Mucosa of gallbladder (tissue), 1 donor: Measurements from ENCODE around the gene NTN1. TPM values are rescaled to one million over a fixed set of nuclear protein-coding genes. Genes with fewer than 3 reads are reported as not detected.

ENCODE experiments used
- DNase-seq: peaks from one replicate; pipeline ENCODE4 v3.0.0-alpha.2; 2020; ENCODE audit warnings: low spot score
- total RNA-seq: library from RNA; stranded (reverse); gene quantifications from one replicate; pipeline ENCODE4 v1.2.1, GENCODE V29; 2021
- donor health status: DM: no; HTN: no; CAD: no.

The NTN1 gene
- total RNA-seq, 1 donor from 2014 or later, result 33.1 TPM

- no peak for DNase-seq
Observed at GRCh38 chr17:9272501-9273200, 251.3 kb downstream of the NTN1 start.

DNA sequence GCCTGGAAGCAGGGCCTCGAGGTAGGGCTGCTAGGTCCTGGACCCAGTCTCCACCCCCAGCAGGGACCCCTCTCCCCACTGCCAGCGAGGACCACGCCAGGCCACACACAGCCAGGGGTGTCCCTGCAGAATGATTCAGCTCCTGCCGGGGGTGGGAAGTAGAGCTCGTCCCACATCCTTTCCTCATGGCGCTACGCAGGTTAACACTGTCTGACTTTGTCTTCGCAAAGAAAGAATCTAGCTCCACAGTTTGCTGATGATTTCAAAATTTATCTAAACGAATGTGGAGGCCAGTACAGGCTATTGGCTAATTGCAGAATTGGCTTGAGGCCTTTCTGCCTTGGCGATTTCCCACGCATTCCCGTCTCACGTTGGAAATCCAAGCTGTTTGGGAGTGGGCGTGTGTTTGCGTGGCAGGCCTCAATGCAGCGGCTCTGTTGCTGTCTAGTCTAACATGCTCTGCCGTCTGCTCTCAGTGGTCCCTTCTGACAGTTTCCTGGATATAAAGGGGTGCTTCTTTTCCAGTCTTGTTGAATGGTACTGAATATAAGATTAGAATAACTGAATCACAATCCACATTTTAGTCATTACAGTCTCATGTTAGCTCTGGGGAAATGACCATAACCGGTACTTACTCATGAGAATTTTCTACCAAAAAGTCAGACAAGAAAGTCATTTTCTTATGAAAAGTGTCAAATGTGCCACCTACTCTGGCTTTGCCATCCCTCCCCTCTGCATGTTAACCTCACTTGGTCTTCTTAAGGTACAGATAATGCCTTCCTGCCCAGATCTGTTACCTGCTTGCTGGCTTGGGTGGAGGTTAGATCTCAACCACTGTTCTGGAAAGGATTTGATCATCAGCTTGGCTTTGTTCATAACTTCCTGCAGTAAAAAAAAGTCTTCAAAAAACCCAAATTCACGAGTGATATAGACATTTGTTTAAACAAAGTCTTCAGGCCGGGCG, 252.4 kb downstream of the NTN1 start:
- DNase-seq, result peak; percentile 31

DNA sequence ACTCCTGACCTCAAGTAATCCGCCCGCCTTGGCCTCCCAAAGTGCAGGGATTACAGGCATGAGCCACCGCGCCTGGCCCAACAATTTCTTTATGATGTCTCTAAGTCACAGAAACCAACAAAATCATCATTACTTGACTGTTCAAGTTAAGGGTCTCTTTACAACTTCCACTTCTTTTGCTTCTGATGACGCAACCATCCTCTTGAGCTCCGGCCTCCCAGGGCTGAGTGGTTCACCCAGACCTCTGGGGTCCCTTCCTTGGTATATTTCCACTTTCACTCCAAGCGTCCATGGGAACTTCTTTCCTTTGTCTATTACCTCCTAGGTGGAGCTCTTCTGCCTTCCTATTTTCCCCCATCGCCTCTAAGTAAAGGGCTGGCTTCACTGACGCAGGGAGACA, 253.7 kb downstream of the NTN1 start:
- no peak for DNase-seq

- DNase-seq, result no peak
Observed at GRCh38 chr17:9279893-9280292, 258.6 kb downstream of the NTN1 start.

DNA sequence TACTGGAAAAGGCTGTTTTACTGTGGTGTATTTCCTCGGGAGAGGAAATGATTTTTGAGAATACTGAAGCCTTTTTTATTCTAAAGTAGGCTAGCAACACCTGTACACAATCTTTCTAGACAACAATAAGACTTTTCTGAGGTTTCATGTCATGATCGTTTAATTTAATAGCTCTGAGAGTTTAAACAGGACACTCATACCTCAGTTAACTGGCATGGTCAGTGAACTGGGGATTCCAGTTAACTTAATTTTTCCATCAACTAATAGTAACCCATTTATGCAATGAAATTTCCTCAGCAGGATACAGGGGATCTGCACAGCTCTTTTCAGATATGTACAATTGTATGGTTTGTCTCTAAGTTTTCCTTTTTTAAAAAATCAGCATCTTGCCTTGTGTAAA, 262.6 kb downstream of the NTN1 start:
- no peak for DNase-seq

GRCh38 chr17:9284884-9285283, 263.6 kb downstream of the NTN1 start:
- DNase-seq, result no peak

DNA sequence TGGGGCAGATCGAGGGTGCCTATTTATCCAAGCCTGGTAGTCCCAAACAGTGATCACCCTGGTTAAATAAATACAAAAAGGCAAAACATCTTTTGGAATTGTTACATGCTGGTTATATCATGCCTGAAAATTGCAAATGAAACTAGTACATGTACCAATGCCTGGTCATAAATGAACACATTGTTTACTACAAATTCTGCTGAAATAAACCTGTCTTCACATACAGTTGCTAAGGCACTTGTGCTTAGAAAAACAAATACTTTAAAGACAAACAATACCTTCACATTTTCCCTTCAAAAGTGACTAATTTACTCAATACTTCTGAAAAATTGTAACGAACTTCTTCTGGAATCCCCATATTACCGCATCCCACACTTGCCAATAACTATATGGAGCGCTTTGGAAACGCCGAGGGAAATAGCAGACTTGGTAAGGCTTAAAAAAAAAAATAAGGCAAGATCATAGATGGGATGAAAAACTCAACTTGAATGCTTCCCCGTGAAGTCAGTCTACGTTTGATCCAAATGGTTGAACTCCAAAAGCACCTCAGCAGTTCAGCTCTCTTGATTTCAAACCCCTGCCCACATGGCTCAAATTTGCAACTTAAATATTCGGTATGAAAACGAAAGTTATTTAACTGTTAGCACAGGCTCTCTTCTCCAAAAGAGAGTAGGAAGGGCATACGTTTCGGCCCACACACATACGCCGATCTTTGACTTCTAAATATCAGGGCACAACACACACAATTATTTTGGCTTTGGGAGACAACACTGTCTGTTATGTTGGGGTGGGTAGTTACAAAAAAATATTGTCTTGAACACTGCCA, 264.5 kb downstream of the NTN1 start:
- no peak for DNase-seq

DNA sequence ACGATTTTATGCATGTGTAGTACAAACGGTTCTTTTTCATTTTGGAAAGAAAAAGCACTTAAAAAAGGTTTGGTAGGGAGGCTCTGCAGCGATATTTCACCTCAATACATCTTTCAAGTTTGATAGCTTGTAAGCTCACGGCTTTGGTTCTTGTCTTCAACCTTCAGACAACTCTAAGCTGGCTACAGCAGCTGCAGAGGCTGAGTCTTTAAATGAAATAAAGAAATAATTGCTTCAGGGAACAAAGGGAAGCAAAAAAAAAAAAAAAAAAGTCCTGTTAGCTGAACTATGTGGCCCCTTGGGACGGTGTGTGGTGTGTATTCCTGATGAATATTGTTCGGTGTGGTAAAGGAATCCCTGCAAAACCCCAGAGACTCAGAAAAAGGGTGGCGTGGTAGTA, 265.1 kb downstream of the NTN1 start:
- no peak for DNase-seq

DNA sequence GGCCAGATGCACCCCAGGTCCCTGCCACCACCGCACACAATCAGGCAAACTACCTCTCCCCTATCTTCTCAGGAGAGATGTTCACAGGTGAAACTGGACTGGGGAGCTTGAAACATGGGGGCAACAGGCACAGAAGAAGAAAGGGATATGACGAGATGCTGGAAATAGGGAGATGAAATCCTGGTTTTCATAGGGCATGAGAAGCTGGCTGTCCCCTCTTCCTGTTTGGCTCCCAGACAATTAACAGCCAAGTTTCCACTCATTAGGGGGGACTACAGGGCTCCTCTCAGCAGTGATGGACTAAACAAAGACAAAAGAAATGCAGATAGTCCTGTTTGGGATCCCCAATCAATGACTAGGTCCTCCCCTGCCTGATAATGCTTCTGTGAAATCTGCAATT, 266.0 kb downstream of the NTN1 start:
- no peak for DNase-seq

- DNase-seq, result no peak
Observed at GRCh38 chr17:9290226-9290613, 268.9 kb downstream of the NTN1 start.

DNA sequence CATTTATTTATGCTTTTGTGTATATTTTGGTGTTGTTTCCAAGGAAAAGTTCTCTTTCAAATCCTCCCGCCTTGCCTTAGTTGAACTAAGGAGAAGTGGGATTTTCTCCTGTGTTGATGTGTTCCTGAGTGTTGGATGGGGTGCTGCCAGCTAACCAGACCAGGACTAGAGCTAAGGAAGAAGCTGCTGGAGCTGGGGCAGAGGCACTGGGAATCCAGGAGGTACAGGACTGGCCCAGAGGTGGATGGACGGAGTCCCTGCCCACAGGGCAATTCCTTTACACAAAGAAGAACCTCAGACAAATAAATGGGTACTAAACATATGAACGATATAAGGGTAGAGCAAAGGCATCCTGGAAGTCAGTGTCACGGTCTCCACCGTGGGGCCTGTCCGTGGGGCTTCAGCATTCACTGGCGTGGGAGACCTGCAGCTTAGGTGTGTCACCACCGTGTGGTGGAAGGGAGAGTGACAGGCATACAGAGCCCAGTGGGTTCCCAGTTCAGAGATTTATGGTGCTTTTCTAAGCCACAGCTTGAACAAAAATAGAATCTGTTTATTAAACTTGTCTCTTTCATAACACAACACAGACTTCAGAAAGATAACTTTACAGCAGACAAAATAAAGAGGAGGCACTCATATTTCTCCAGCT, 270.7 kb downstream of the NTN1 start:
- no peak for DNase-seq

DNA sequence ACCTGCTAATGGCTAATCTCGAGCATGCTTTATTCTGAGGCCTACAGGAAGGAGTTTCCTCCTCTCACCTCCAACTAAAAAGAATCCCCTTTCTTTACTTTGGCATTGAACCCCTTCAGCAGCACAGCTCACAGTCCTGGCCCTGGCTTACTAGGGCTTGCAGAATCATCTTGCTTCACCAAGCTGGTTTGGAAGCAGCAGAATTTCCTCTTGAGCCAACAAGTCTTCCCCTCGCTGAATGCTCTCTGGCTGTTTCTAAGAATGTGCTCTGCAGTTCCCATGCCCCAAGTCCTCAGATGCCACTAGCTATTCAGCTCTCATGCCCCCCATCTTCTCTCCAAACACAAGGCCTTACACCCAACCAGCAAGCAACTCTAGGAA, 271.2 kb downstream of the NTN1 start:
- no peak for DNase-seq

Other genes with a start within 250 kb of the NTN1 start
- gene MFSD6L, start 222.1 kb upstream of the NTN1 start, total RNA-seq, result 2.9 TPM
- gene PIK3R6, start 153.8 kb upstream of the NTN1 start, total RNA-seq, result 2.8 TPM
- gene PIK3R5, start 55.8 kb upstream of the NTN1 start, total RNA-seq, result 17.1 TPM